H1 (cell line): ENCODE data around the gene SPEM3. TPM values are rescaled to one million over a fixed set of nuclear protein-coding genes. Genes with fewer than 3 reads are reported as not detected.

Experiments used
- CTCF ChIA-PET: fragments of 300-600 bp; sonication (Branson Sonifier 250); formaldehyde crosslinking; loops from one replicate; lab custom pipeline; 2021; ENCODE audit not compliant: partially characterized antibody; lab: Charles Lee
- POLR2A ChIA-PET: fragments of 300-600 bp; sonication (Branson Sonifier 250); formaldehyde crosslinking; loops from one replicate; lab custom pipeline; 2021; ENCODE audit warnings: inconsistent platforms; ENCODE audit not compliant: partially characterized antibody; lab: Charles Lee
- DNase-seq, 2 experiments: peaks; one replicate each; pipeline versions ENCODE4 v3.0.0 to v3.0.0-alpha.2; 2010 to 2022; ENCODE audit warnings: low spot score in 2 of 2, low read depth in 1 of 2, mixed read lengths in 1 of 2
- FAIRE-seq: peaks from 2 replicates; lab custom pipeline; 2011; peaks lifted over from hg19 to GRCh38; lab: Jason Lieb, UNC
- H2AFZ ChIP-seq: 2 replicates; pipeline ENCODE4 v1.8.1; 2012; ENCODE audit warnings: low read length, inconsistent platforms
- H2AK5ac ChIP-seq: 2 replicates; pipeline ENCODE4 v1.6.1; 2013; ENCODE audit warnings: low read depth, low read length
- H2BK120ac ChIP-seq: replicated peaks from 2 replicates; pipeline ENCODE3; 2013; ENCODE audit warnings: low read depth, low read length, inconsistent platforms
- H2BK12ac ChIP-seq: 2 replicates; pipeline ENCODE4 v1.6.1; 2013; ENCODE audit warnings: low read depth, low read length
- H2BK15ac ChIP-seq: 2 replicates; pipeline ENCODE4 v1.6.1; 2013; ENCODE audit warnings: low read length
- H2BK20ac ChIP-seq: 2 replicates; pipeline ENCODE4 v1.6.1; 2013; ENCODE audit warnings: low read length
- H2BK5ac ChIP-seq: 2 replicates; pipeline ENCODE4 v1.6.1; 2013; ENCODE audit warnings: low read depth, low read length
- H3K14ac ChIP-seq: 2 replicates; pipeline ENCODE4 v1.6.1; 2013; ENCODE audit warnings: inconsistent platforms; ENCODE audit not compliant: insufficient read length
- H3K18ac ChIP-seq: 2 replicates; pipeline ENCODE4 v1.6.1; 2013; ENCODE audit warnings: low read length; ENCODE audit errors: extremely low read depth
- H3K23ac ChIP-seq: 2 replicates; pipeline ENCODE4 v1.6.1; 2013; ENCODE audit warnings: inconsistent platforms; ENCODE audit not compliant: insufficient read length
- H3K23me2 ChIP-seq: 2 replicates; pipeline ENCODE4 v1.6.1; 2013; ENCODE audit warnings: low read depth, low read length
- H3K27ac ChIP-seq: 2 replicates; pipeline ENCODE4 v1.6.1; 2011; ENCODE audit warnings: low read depth, low read length, inconsistent platforms
- H3K27me3 ChIP-seq, 4 experiments: replicated peaks in 1 of 4; 1 replicate in 1 of 4; 2 replicates in 3 of 4; pipeline versions ENCODE4 v1.6.1 to v1.8.1; 2011 to 2013; ENCODE audit warnings: low read length in 3 of 4, mild to moderate bottlenecking in 3 of 4, inconsistent platforms in 2 of 4, mixed read lengths in 2 of 4, moderate library complexity in 1 of 4; ENCODE audit not compliant: control insufficient read depth in 3 of 4, insufficient read depth in 3 of 4; ENCODE audit errors: extremely low read depth in 1 of 4
- H3K36me3 ChIP-seq, 4 experiments: 2 replicates each; pipeline versions ENCODE4 v1.6.1 to v1.8.1; 2011 to 2013; ENCODE audit warnings: mild to moderate bottlenecking in 4 of 4, low read length in 3 of 4, moderate library complexity in 2 of 4, control low read depth in 1 of 4, inconsistent platforms in 1 of 4; ENCODE audit not compliant: insufficient read depth in 4 of 4, control insufficient read depth in 2 of 4
- H3K4ac ChIP-seq: replicated peaks from 2 replicates; pipeline ENCODE3; 2013; ENCODE audit warnings: low read length, low read depth, mixed read lengths, inconsistent platforms; ENCODE audit not compliant: insufficient read length
- H3K4me1 ChIP-seq, 4 experiments: replicated peaks in 1 of 4; 1 replicate in 1 of 4; 2 replicates in 3 of 4; pipeline versions ENCODE4 v1.6.1 to v1.8.1; 2011 to 2013; ENCODE audit warnings: low read length in 3 of 4, inconsistent platforms in 2 of 4, mixed read lengths in 1 of 4; ENCODE audit not compliant: insufficient read depth in 4 of 4, control insufficient read depth in 3 of 4
- H3K4me2 ChIP-seq, 2 experiments: 2 replicates each; pipeline versions ENCODE4 v1.6.1 to v1.8.1; 2011 to 2013; ENCODE audit warnings: low read depth in 2 of 2, low read length in 2 of 2, control low read depth in 1 of 2, inconsistent platforms in 1 of 2, mild to moderate bottlenecking in 1 of 2; ENCODE audit not compliant: insufficient read depth in 1 of 2
- H3K4me3 ChIP-seq, 4 experiments: fragments of 200-600, 300-600 bp in 1 of 4; sonication (generic), shearing (Covaris generic), sonication (Bioruptor Twin) in 1 of 4; 2 replicates each; pipeline versions ENCODE4 v1.5.1 to v1.8.1; 2011 to 2016; ENCODE audit warnings: low read length in 4 of 4, low read depth in 3 of 4, control low read depth in 2 of 4, inconsistent platforms in 2 of 4, mild to moderate bottlenecking in 2 of 4, mixed read lengths in 1 of 4, moderate library complexity in 1 of 4; ENCODE audit not compliant: insufficient read depth in 2 of 4; ENCODE audit errors: extremely low read depth in 1 of 4
- H3K56ac ChIP-seq: replicated peaks from 2 replicates; pipeline ENCODE3; 2013; ENCODE audit warnings: low read depth, mild to moderate bottlenecking, mixed read lengths, low read length, inconsistent platforms; ENCODE audit not compliant: insufficient read length
- H3K79me1 ChIP-seq: 2 replicates; pipeline ENCODE4 v1.6.1; 2013; ENCODE audit warnings: low read depth, low read length, control low read depth
- H3K79me2 ChIP-seq, 2 experiments: 2 replicates each; pipeline versions ENCODE4 v1.6.1 to v1.8.1; 2012 to 2013; ENCODE audit warnings: low read length in 2 of 2, mild to moderate bottlenecking in 2 of 2, inconsistent platforms in 1 of 2; ENCODE audit not compliant: insufficient read depth in 2 of 2, control insufficient read depth in 1 of 2
- H3K9ac ChIP-seq, 4 experiments: replicated peaks in 1 of 4; 1 replicate in 1 of 4; 2 replicates in 3 of 4; pipeline versions ENCODE4 v1.6.1 to v1.8.1; 2011 to 2013; ENCODE audit warnings: low read depth in 3 of 4, low read length in 3 of 4, control low read depth in 2 of 4, mild to moderate bottlenecking in 2 of 4, moderate library complexity in 2 of 4, inconsistent platforms in 1 of 4; ENCODE audit errors: extremely low read depth in 1 of 4
- H3K9me3 ChIP-seq, 2 experiments: 2 replicates each; pipeline versions ENCODE4 v1.6.1 to v1.8.1; 2012 to 2013; ENCODE audit warnings: mild to moderate bottlenecking in 2 of 2, moderate library complexity in 2 of 2, control low read depth in 1 of 2, inconsistent platforms in 1 of 2, low read depth in 1 of 2, low read length in 1 of 2, mixed read lengths in 1 of 2; ENCODE audit not compliant: insufficient read depth in 2 of 2
- H4K20me1 ChIP-seq, 2 experiments: replicated peaks in 1 of 2; 2 replicates each; pipeline versions ENCODE3 to v1.8.1; 2011 to 2013; ENCODE audit warnings: inconsistent platforms in 2 of 2, low read length in 2 of 2, mild to moderate bottlenecking in 1 of 2; ENCODE audit not compliant: insufficient read depth in 2 of 2, control insufficient read depth in 1 of 2
- H4K5ac ChIP-seq: 2 replicates; pipeline ENCODE4 v1.6.1; 2013; ENCODE audit warnings: low read length, low read depth, mixed read lengths, inconsistent platforms; ENCODE audit not compliant: insufficient read length
- H4K8ac ChIP-seq: 2 replicates; pipeline ENCODE4 v1.8.0; 2013; ENCODE audit warnings: mild to moderate bottlenecking, moderate library complexity, low read length, inconsistent platforms; ENCODE audit not compliant: insufficient read depth; ENCODE audit errors: extremely low read depth
- H4K91ac ChIP-seq: replicated peaks from 2 replicates; pipeline ENCODE3; 2013; ENCODE audit warnings: low read length, mixed read lengths, inconsistent platforms; ENCODE audit not compliant: insufficient read length
- HDAC2 ChIP-seq, 2 experiments: fragments of 300-600 bp in 1 of 2; sonication (generic) in 1 of 2; IDR thresholded peaks; 2 replicates each; pipeline ENCODE4 v1.6.1; 2011 to 2012; ENCODE audit warnings: low read depth in 2 of 2, low read length in 2 of 2, mild to moderate bottlenecking in 2 of 2, moderate library complexity in 2 of 2, borderline replicate concordance in 1 of 2, inconsistent platforms in 1 of 2
- KDM4A ChIP-seq: IDR thresholded peaks from one replicate; pipeline ENCODE4 v1.7.1; 2012; ENCODE audit warnings: low read depth, mild to moderate bottlenecking, moderate library complexity, low read length, inconsistent platforms; ENCODE audit not compliant: severe bottlenecking
- NRF1 ChIP-seq: IDR thresholded peaks from 2 replicates; pipeline ENCODE4 v1.6.1; 2011; ENCODE audit warnings: mild to moderate bottlenecking, low read depth, low read length, improper control_type of control experiment
- RXRA ChIP-seq: IDR thresholded peaks from 2 replicates; pipeline ENCODE4 v1.6.1; 2011; ENCODE audit warnings: low read depth, mild to moderate bottlenecking, low read length, moderate library complexity; ENCODE audit not compliant: insufficient read depth
- SP1 ChIP-seq: IDR thresholded peaks from 2 replicates; pipeline ENCODE4 v1.6.1; 2011; ENCODE audit warnings: low read depth, low read length
- TBP ChIP-seq: IDR thresholded peaks from 2 replicates; pipeline ENCODE4 v1.6.1; 2011; ENCODE audit warnings: low read depth, low read length, improper control_type of control experiment
- WGBS, 2 experiments: shearing (Covaris generic) in 1 of 2; methylation state at CpG; one replicate each; pipeline versions ENCODE4 v1.1.6 to v1.1.7; 2013 to 2015; ENCODE audit warnings: low lambda C conversion rate in 2 of 2, mixed read lengths in 2 of 2, inconsistent platforms in 1 of 2, low coverage in 1 of 2, missing lambda C conversion rate in 1 of 2; ENCODE audit not compliant: insufficient replicate concordance in 2 of 2, insufficient coverage in 1 of 2, insufficient read length in 1 of 2; ENCODE audit errors: extremely low coverage in 1 of 2, missing lambda C conversion rate in 1 of 2; 5-methylcytosine and 5-hydroxymethylcytosine counted together
- polyA plus RNA-seq, 7 experiments: library from polyadenylated mRNA; depleted of rRNA in 3 of 7; stranded (reverse) in 5 of 7; unstranded in 2 of 7; fragments of >200 nt in 5 of 7; fragments of 200-250 nt in 2 of 7; gene quantifications; 1 replicate in 5 of 7; 2 replicates in 1 of 7; 4 replicates in 1 of 7; pipeline versions ENCODE4 v1.2.1 to v1.2.3, GENCODE V29; 2011 to 2013; ENCODE audit warnings: missing spikeins in 2 of 7, mixed read lengths in 2 of 7
- total RNA-seq: library from RNA; stranded (reverse); fragmentation: NEBNext Ultra II Directional; extraction: Animal tissue kit (Norgen Biotek cat#: 25700); gene quantifications from 2 replicates; pipeline ENCODE4 v1.2.1, GENCODE V29; 2021

Gene SPEM3
- total and polyA plus RNA-seq, 2 of the 8 experiments (the other 6 are each of a cell fraction or from before 2014, with no cell fraction given), result 0.02 TPM; not detected in 1

- H3K18ac ChIP-seq, result no peak overlapping the region
- POLR2A ChIA-PET, result interaction anchor here (1.0 to 2.4 kb wide), 2 partner anchors 12 to 39 kb away, joined by 3 to 5 read pairs; partner anchors contain the start of gene TMEM102
- H2AK5ac ChIP-seq, result no peak overlapping the region
Observed at GRCh38 chr17:7396147-7396546, 32.5 kb upstream of the SPEM3 start.

More at GRCh38 chr17:7396147-7396546, 32.5 kb upstream of the SPEM3 start:
- Histone ChIP-seq H4K20me1 (peaks cover 0 to 2% of the 10 kb centered on the region in 2 experiments), H3K36me3 (peaks cover 0 to 6% (median 1%) of the 10 kb centered on the region in 4 experiments; a peak in 3 of 8 replicates), H3K27me3 (no peaks in the 10 kb centered on the region), H3K27ac (no peak overlapping the region), H3K9ac (no peak overlapping the region), H4K8ac (no peak overlapping the region), H2BK15ac (no peak overlapping the region), H3K9me3 (no peaks in the 10 kb centered on the region), H3K79me1 (no peaks in the 10 kb centered on the region; the same call in 1 of the 2 replicates), H3K23ac (no peak overlapping the region), H4K91ac (no peak overlapping the region), H2BK120ac (no peak overlapping the region), H3K14ac (no peak overlapping the region), H3K79me2 (no peaks in the 10 kb centered on the region), H3K4me2 (no peak overlapping the region), H3K4ac (no peak overlapping the region), H3K4me3 (no peak overlapping the region), H3K23me2 (peaks cover 14% of the 10 kb centered on the region; the same call in 1 of the 2 replicates), H2BK5ac (no peak overlapping the region), H2AFZ (no peak overlapping the region), H3K4me1 (peaks cover 0 to 9% (median 3%) of the 10 kb centered on the region in 4 experiments; a peak in 4 of 7 replicates), H4K5ac (no peak overlapping the region), H2BK12ac (no peak overlapping the region), H3K56ac (no peak overlapping the region), H2BK20ac (no peak overlapping the region)
- no peak for TF ChIP-seq NRF1
- TF ChIP-seq HDAC2 (IDR thresholded peaks at IDR 0.05; ENCODE audit: borderline replicate concordance in 1 of 2, low read depth in 2 of 2, low read length in 2 of 2), result no peak
- no peak for TF ChIP-seq RXRA
- TF ChIP-seq TBP, result no peak
- no peak for TF ChIP-seq KDM4A
- TF ChIP-seq SP1, result no peak
- FAIRE-seq (no peak), DNase-seq (no peak)
- CTCF ChIA-PET, result interaction anchor here (0.8 to 1.8 kb wide), 4 partner anchors 8 to 115 kb away, joined by 3 to 7 read pairs (median 4); partner anchors contain the start of genes SLC2A4 and TMEM256
- WGBS, 2 experiments, result 73% methylated on average over 4 of the region's 4 CpGs; no CpG with 5 or more reads in 1 of the 2 experiments
